HCT116 (cell line): ENCODE results near the gene BARD1. TPM values are rescaled to one million over a fixed set of nuclear protein-coding genes. Genes with fewer than 3 reads are reported as not detected.

ENCODE experiments used
- ATAC-seq: fragments of 200-7000 bp; cut with Tn5 transposase; 2 replicates; pipeline ENCODE4 v1.9.1; 2020; ENCODE audit warnings: mild to moderate bottlenecking, moderate library complexity
- BruUV-seq: library from RNA; stranded (reverse); fragments of 400-500 nt; replicated peaks from 2 replicates; lab custom pipeline; 2021; lab: Mats Ljungman, UMichigan
- CTCF ChIA-PET: fragments of 300-600 bp; sonication (Branson Sonifier 250); formaldehyde crosslinking; loops from one replicate; lab custom pipeline; 2021; ENCODE audit warnings: antibody characterized with exemption; lab: Charles Lee
- POLR2A ChIA-PET: fragments of 300-600, 350-600 bp; sonication (Branson Sonifier 250); formaldehyde crosslinking; loops from one replicate; lab custom pipeline; 2021; ENCODE audit warnings: antibody characterized with exemption; lab: Charles Lee
- RAD21 ChIA-PET, 2 experiments: fragments of 300-600 bp; sonication (Branson Sonifier 250); formaldehyde crosslinking; loops; one replicate each; lab custom pipeline; 2023; ENCODE audit warnings: low total read pairs in 2 of 2; ENCODE audit not compliant: uncharacterized antibody in 2 of 2, unreplicated experiment in 2 of 2, low non-redundant PET in 1 of 2; lab: Charles Lee
- DNase-seq: peaks from one replicate; pipeline ENCODE4 v3.0.0-alpha.2; 2010; ENCODE audit warnings: low read depth, low spot score
- H2AFZ ChIP-seq: fragments of 200-600 bp; shearing (Covaris generic), sonication (generic); 2 replicates; pipeline ENCODE4 v1.6.1; 2017; ENCODE audit warnings: low read depth, mixed run types, mixed read lengths, antibody characterized with exemption, low read length; ENCODE audit not compliant: poor library complexity, severe bottlenecking
- H3K27ac ChIP-seq: 2 replicates; pipeline ENCODE4 v1.5.1; 2012; ENCODE audit warnings: low read depth, low read length
- H3K27me3 ChIP-seq: fragments of 200-600 bp; sonication (generic); 2 replicates; pipeline ENCODE4 v1.6.1; 2016; ENCODE audit warnings: mixed run types, low read length, mixed read lengths; ENCODE audit not compliant: insufficient read depth
- H3K36me3 ChIP-seq, 2 experiments: fragments of 200-500 bp in 1 of 2; fragments of 200-600 bp in 1 of 2; sonication (Bioruptor generic) in 1 of 2; sonication (generic) in 1 of 2; 2 replicates each; pipeline versions ENCODE4 v1.5.1 to v1.6.1; 2014 to 2016; ENCODE audit warnings: low read length in 2 of 2, inconsistent platforms in 1 of 2, mixed read lengths in 1 of 2, mixed run types in 1 of 2; ENCODE audit not compliant: insufficient read depth in 2 of 2, control insufficient read depth in 1 of 2
- H3K4me1 ChIP-seq, 2 experiments: fragments of 200-600 bp in 1 of 2; sonication (generic) in 1 of 2; 2 replicates each; pipeline versions ENCODE4 v1.5.1 to v1.6.1; 2012 to 2017; ENCODE audit warnings: low read length in 2 of 2, inconsistent platforms in 1 of 2, mild to moderate bottlenecking in 1 of 2, mixed read lengths in 1 of 2, mixed run types in 1 of 2, moderate library complexity in 1 of 2; ENCODE audit not compliant: insufficient read depth in 2 of 2, control insufficient read depth in 1 of 2
- H3K4me2 ChIP-seq: fragments of 200-600 bp; sonication (generic); 2 replicates; pipeline ENCODE4 v1.6.1; 2017; ENCODE audit warnings: mixed run types, low read length, mixed read lengths
- H3K4me3 ChIP-seq, 2 experiments: fragments of 200-600 bp in 1 of 2; sonication (generic) in 1 of 2; replicated peaks in 1 of 2; 2 replicates each; pipeline ENCODE4 v1.5.1; 2011 to 2016; ENCODE audit warnings: low read length in 2 of 2, control low read depth in 1 of 2, low read depth in 1 of 2, mild to moderate bottlenecking in 1 of 2, mixed read lengths in 1 of 2, mixed run types in 1 of 2
- H3K79me2 ChIP-seq: fragments of 200-600 bp; sonication (generic); 2 replicates; pipeline ENCODE4 v1.6.1; 2017; ENCODE audit warnings: mild to moderate bottlenecking, mixed run types, low read length, moderate library complexity, mixed read lengths; ENCODE audit not compliant: insufficient read depth
- H3K9ac ChIP-seq: fragments of 200-600 bp; sonication (generic); 2 replicates; pipeline ENCODE4 v1.6.1; 2016; ENCODE audit warnings: low read length, mixed read lengths
- H3K9me2 ChIP-seq: fragments of 200-600 bp; sonication (generic), shearing (Covaris generic); 2 replicates; pipeline ENCODE4 v1.6.1; 2017; ENCODE audit warnings: mixed run types, mild to moderate bottlenecking, moderate library complexity; ENCODE audit not compliant: insufficient read depth
- H3K9me3 ChIP-seq, 2 experiments: fragments of 200-500 bp in 1 of 2; fragments of 200-600 bp in 1 of 2; sonication (Bioruptor generic) in 1 of 2; sonication (generic) in 1 of 2; 2 replicates each; pipeline ENCODE4 v1.6.1; 2014 to 2017; ENCODE audit warnings: low read length in 2 of 2, mixed read lengths in 2 of 2, inconsistent platforms in 1 of 2, low read depth in 1 of 2, mild to moderate bottlenecking in 1 of 2, mixed run types in 1 of 2, moderate library complexity in 1 of 2; ENCODE audit not compliant: control insufficient read depth in 1 of 2, insufficient read depth in 1 of 2
- H4K20me1 ChIP-seq: fragments of 200-600 bp; sonication (generic), shearing (Covaris generic); 2 replicates; pipeline ENCODE4 v1.6.1; 2017; ENCODE audit warnings: mixed run types, mild to moderate bottlenecking, moderate library complexity; ENCODE audit not compliant: insufficient read depth
- ATF3 ChIP-seq: IDR thresholded peaks from 2 replicates; pipeline ENCODE4 v1.6.1; 2012
- CBX3 ChIP-seq: IDR thresholded peaks from 2 replicates; pipeline ENCODE4 v1.6.1; 2012; ENCODE audit warnings: low read depth
- EGR1 ChIP-seq: IDR thresholded peaks from 2 replicates; pipeline ENCODE4 v1.6.1; 2012; ENCODE audit warnings: low read depth
- EZH2phosphoT487 ChIP-seq: fragments of 200-600 bp; IDR thresholded peaks from 2 replicates; pipeline ENCODE4 v1.6.1; 2018; ENCODE audit warnings: antibody characterized with exemption, borderline replicate concordance
- FOSL1 ChIP-seq: IDR thresholded peaks from 2 replicates; pipeline ENCODE4 v1.6.1; 2012; ENCODE audit warnings: low read depth
- JUND ChIP-seq: IDR thresholded peaks from 2 replicates; pipeline ENCODE4 v1.6.1; 2012
- REST ChIP-seq: IDR thresholded peaks from 2 replicates; pipeline ENCODE4 v1.6.1; 2012; ENCODE audit warnings: low read depth
- SIN3A ChIP-seq: IDR thresholded peaks from 2 replicates; pipeline ENCODE4 v1.6.1; 2012; ENCODE audit warnings: low read depth
- SP1 ChIP-seq: IDR thresholded peaks from 2 replicates; pipeline ENCODE4 v1.6.1; 2012; ENCODE audit warnings: low read depth
- SRF ChIP-seq: IDR thresholded peaks from 2 replicates; pipeline ENCODE4 v1.6.1; 2012; ENCODE audit warnings: low read depth
- TCF7L2 ChIP-seq: IDR thresholded peaks from 2 replicates; pipeline ENCODE4 v1.7.0; 2011; ENCODE audit warnings: borderline replicate concordance, inconsistent platforms; ENCODE audit not compliant: insufficient read depth, insufficient read length; ENCODE audit errors: extremely low read depth
- ZFX ChIP-seq: fragments of 450-650 bp; IDR thresholded peaks from 2 replicates; pipeline ENCODE4 v1.6.1; 2017
- ZNF274 ChIP-seq: fragments of 200-500 bp; sonication (Bioruptor generic); IDR thresholded peaks from 2 replicates; pipeline ENCODE4 v1.6.1; 2014; ENCODE audit warnings: mild to moderate bottlenecking, low read depth, low read length, inconsistent platforms
- intact Hi-C: fragments of 100-400 bp; cut with micrococcal nuclease; formaldehyde crosslinking; loops from 2 replicates; pipeline ENCODE4 v1.10.0; 2022
- total RNA-seq: library from RNA; stranded (reverse); gene quantifications from one replicate; pipeline ENCODE4 v1.2.1, GENCODE V29; 2021; ENCODE audit not compliant: unreplicated experiment

BARD1 gene
- total RNA-seq, 1 experiment from 2014 or later: 19.3 TPM

GRCh38 chr2:214809751-214810564 is 475 bp upstream of the BARD1 start (continued):
- no peak for TF ChIP-seq REST

GRCh38 chr2:214807653-214808052 is 1.8 kb downstream of the BARD1 start:
- H3K9me2 ChIP-seq: no peaks in the 10 kb centered on the region
- ChIA-PET RAD21 (no interaction called here), CTCF (no interaction called here), POLR2A (no interaction called here)
- H3K9ac ChIP-seq: peak overlapping the region; percentile 92
- ATAC-seq (no peak), DNase-seq (no peak)
- no TSS peak for BruUV-seq
- H4K20me1 ChIP-seq: 0 out of 2 replicates have a peak, but pooled peaks cover 3% of the 10 kb centered on the region
- H3K79me2 ChIP-seq: peaks cover 58% of the 10 kb centered on the region
- H2AFZ ChIP-seq: no peak overlapping the region
- intact Hi-C loops: no loop called here
- no peak overlapping the region for H3K27ac ChIP-seq
- peak overlapping the region; percentile 86 for H3K4me2 ChIP-seq
- peaks cover 0 to 5% of the 10 kb centered on the region in 2 experiments; a peak in 1 of 4 replicates for H3K36me3 ChIP-seq
- no peaks in the 10 kb centered on the region for H3K9me3 ChIP-seq
- H3K4me3 ChIP-seq: peak overlapping the region; percentile 82 to 94
- no peaks in the 10 kb centered on the region for H3K27me3 ChIP-seq
- TF ChIP-seq ZNF274: no peak
- TF ChIP-seq ATF3: no peak
- TF ChIP-seq SIN3A: no peak
- no peak for TF ChIP-seq REST
- TF ChIP-seq ZFX: no peak
- TF ChIP-seq EZH2phosphoT487: no peak
- no peak for TF ChIP-seq SRF
- TF ChIP-seq TCF7L2: no peak
- TF ChIP-seq EGR1: no peak
- TF ChIP-seq SP1: no peak
- no peak for TF ChIP-seq CBX3
- no peak for TF ChIP-seq JUND
- no peak for TF ChIP-seq FOSL1
- peaks cover 3 to 20% of the 10 kb centered on the region in 2 experiments; a peak in 3 of 4 replicates for H3K4me1 ChIP-seq
